Rectal smooth muscle tissue (tissue), 1 donor: ENCODE data around the gene ZCWPW2.

Experiments used
- H3K27ac ChIP-seq: one replicate; pipeline ENCODE4 v1.7.0; 2013; ENCODE audit warnings: low read depth, low read length, inconsistent platforms
- H3K27me3 ChIP-seq: one replicate; pipeline ENCODE4 v1.7.0; 2013; ENCODE audit warnings: low read length; ENCODE audit not compliant: control insufficient read depth, insufficient read depth
- H3K36me3 ChIP-seq: one replicate; pipeline ENCODE4 v1.7.0; 2013; ENCODE audit warnings: low read length; ENCODE audit not compliant: control insufficient read depth, insufficient read depth
- H3K4me1 ChIP-seq: one replicate; pipeline ENCODE4 v1.7.0; 2013; ENCODE audit warnings: low read length; ENCODE audit not compliant: control insufficient read depth, insufficient read depth
- H3K4me3 ChIP-seq: one replicate; pipeline ENCODE4 v1.7.0; 2013; ENCODE audit warnings: low read length
- H3K9ac ChIP-seq: one replicate; pipeline ENCODE4 v1.7.0; 2013; ENCODE audit warnings: low read length

Gene ZCWPW2

DNA sequence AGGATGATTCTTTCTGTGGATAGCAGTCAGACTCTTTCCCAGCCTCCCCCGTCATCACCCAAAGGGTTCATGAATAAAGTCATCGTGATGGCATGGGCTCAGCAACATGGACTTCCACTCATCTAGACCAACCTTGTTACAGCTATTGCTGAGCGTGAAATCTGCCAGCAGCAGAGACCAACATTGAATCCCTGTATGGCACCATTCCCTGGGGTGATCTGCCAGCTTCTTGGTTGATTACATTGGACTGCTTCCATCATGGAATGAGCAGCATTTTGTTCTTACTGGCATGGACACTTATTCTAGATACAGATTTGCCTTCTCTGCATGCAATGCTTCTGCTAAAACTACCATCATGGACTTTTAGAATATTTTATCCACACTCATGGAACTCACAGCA lies 195.7 kb downstream of the ZCWPW2 start:
- Histone ChIP-seq H3K4me3 (no peak overlapping the region), H3K9ac (no peak overlapping the region), H3K36me3 (no peaks in the 10 kb centered on the region), H3K27me3 (no peaks in the 10 kb centered on the region), H3K27ac (no peak overlapping the region), H3K4me1 (no peaks in the 10 kb centered on the region)

DNA sequence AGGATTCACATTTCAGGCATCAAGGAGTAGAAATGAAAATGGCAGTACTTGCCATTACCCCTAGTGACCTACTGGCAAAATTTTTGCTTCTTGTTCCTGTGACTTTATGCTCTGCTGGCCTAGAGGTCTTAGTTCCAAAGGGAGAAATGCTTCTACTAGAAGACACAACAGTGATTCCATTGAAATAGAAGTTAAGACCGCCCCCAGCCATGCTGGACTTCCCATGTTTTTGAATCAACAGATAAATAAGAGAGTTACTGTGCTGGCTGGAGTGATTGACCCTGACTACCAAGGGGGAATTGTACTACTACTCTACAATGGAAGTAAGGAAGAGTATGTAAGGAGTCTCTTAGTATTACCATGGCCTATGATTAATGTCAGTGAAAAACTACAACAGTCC lies 196.3 kb downstream of the ZCWPW2 start:
- Histone ChIP-seq H3K36me3 (no peaks in the 10 kb centered on the region), H3K4me1 (no peaks in the 10 kb centered on the region), H3K27me3 (no peaks in the 10 kb centered on the region), H3K27ac (no peak overlapping the region), H3K4me3 (no peak overlapping the region), H3K9ac (no peak overlapping the region)

DNA sequence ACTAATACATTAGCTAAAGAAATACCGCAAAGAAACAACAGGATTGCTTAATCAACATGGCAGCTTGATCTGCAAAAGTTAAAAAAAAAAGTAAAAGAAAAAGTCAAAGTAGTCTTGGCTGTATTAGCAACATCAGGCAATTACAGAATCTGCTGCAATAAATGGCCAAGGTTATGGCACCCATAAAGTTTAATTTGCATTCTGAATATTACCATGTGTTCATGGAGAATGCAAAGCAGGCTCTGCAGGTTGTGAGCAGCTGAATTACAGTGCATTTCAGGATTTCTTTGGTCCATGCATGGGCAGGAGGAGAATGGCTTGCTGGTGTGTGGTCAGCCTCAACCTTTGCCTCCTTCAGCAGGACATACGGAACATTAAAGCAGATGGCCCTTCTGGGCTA lies 199.2 kb downstream of the ZCWPW2 start:
- no peaks in the 10 kb centered on the region for H3K36me3 ChIP-seq
- no peaks in the 10 kb centered on the region for H3K4me1 ChIP-seq
- no peaks in the 10 kb centered on the region for H3K27me3 ChIP-seq
- H3K9ac ChIP-seq = no peak overlapping the region
- no peak overlapping the region for H3K4me3 ChIP-seq
- no peak overlapping the region for H3K27ac ChIP-seq

GRCh38 chr3:28553175-28553574 lies 204.7 kb downstream of the ZCWPW2 start:
- Histone ChIP-seq H3K36me3 (no peaks in the 10 kb centered on the region), H3K4me3 (no peak overlapping the region), H3K27me3 (no peaks in the 10 kb centered on the region), H3K27ac (no peak overlapping the region), H3K9ac (no peak overlapping the region), H3K4me1 (no peaks in the 10 kb centered on the region)

- H3K9ac ChIP-seq = no peak overlapping the region
- H3K4me3 ChIP-seq = no peak overlapping the region
- H3K27ac ChIP-seq = no peak overlapping the region
- H3K4me1 ChIP-seq = no peaks in the 10 kb centered on the region
- H3K36me3 ChIP-seq = no peaks in the 10 kb centered on the region
- no peaks in the 10 kb centered on the region for H3K27me3 ChIP-seq
These were observed 207.7 kb downstream of the ZCWPW2 start for GRCh38 chr3:28556195-28556594.

GRCh38 chr3:28564211-28564610 lies 215.7 kb downstream of the ZCWPW2 start:
- H3K36me3 ChIP-seq = no peaks in the 10 kb centered on the region
- no peak overlapping the region for H3K9ac ChIP-seq
- no peak overlapping the region for H3K4me3 ChIP-seq
- no peaks in the 10 kb centered on the region for H3K27me3 ChIP-seq
- no peaks in the 10 kb centered on the region for H3K4me1 ChIP-seq
- H3K27ac ChIP-seq = no peak overlapping the region

- Histone ChIP-seq H3K4me3 (no peak overlapping the region), H3K36me3 (no peaks in the 10 kb centered on the region), H3K27ac (no peak overlapping the region), H3K27me3 (no peaks in the 10 kb centered on the region), H3K9ac (no peak overlapping the region), H3K4me1 (no peaks in the 10 kb centered on the region)
These were observed 220.8 kb downstream of the ZCWPW2 start for GRCh38 chr3:28569357-28569756.

DNA sequence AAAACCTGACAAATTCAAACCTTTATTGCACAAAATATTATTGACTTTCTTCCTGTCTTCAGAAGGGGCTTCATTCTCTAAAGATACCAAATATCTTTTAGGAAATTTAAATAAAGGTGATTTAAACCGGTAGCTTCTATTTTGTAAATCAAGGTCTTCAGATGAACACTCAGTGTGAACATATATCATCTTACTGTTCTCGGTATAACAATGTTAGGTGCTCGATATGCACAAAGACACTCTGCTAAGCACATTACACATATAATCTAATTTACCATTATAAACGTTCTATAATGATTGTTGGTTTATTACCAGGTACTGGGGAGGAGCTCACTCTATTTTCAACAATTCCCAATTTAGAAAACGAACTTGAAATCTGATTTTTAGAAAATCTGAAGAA lies 225.5 kb downstream of the ZCWPW2 start:
- peaks cover 4% of the 10 kb centered on the region for H3K4me1 ChIP-seq
- H3K9ac ChIP-seq = no peak overlapping the region
- H3K27me3 ChIP-seq = peaks cover 3% of the 10 kb centered on the region
- no peaks in the 10 kb centered on the region for H3K36me3 ChIP-seq
- no peak overlapping the region for H3K4me3 ChIP-seq
- H3K27ac ChIP-seq = no peak overlapping the region

GRCh38 chr3:28575100-28575745 lies 226.7 kb downstream of the ZCWPW2 start:
- Histone ChIP-seq H3K4me1 (peaks cover 4% of the 10 kb centered on the region), H3K9ac (no peak overlapping the region)

More at GRCh38 chr3:28575100-28575745, 226.7 kb downstream of the ZCWPW2 start:
- Histone ChIP-seq H3K27ac (no peak overlapping the region), H3K4me3 (peak overlapping the region; percentile 58), H3K27me3 (peaks cover 3% of the 10 kb centered on the region), H3K36me3 (no peaks in the 10 kb centered on the region)
